OCI-LY3 (cell line): ENCODE measurements around the gene ELMO1.

Source experiments
- H2AFZ ChIP-seq: fragments of 200-600, 300-600 bp; shearing (Covaris generic); 2 replicates; pipeline ENCODE4 v1.6.0; 2014; ENCODE audit warnings: antibody characterized with exemption, low read depth, low read length
- H3K27ac ChIP-seq: fragments of 200-600, 300-600 bp; sonication (generic); 2 replicates; pipeline ENCODE4 v1.5.1; 2014; ENCODE audit warnings: mild to moderate bottlenecking, low read length, moderate library complexity, mixed read lengths
- H3K27me3 ChIP-seq: fragments of 200-600, 300-600 bp; sonication (generic); 2 replicates; pipeline ENCODE4 v1.6.1; 2014; ENCODE audit warnings: low read depth, low read length, mixed read lengths
- H3K36me3 ChIP-seq: fragments of 200-600, 300-600 bp; sonication (generic); replicated peaks from 2 replicates; pipeline ENCODE3; 2014; ENCODE audit warnings: low read depth, low read length, mixed read lengths
- H3K4me1 ChIP-seq: fragments of 300-600, 200-600 bp; sonication (generic); 2 replicates; pipeline ENCODE4 v1.6.1; 2014; ENCODE audit warnings: low read length, mixed read lengths
- H3K4me2 ChIP-seq: fragments of 200-600, 300-600 bp; sonication (generic); 2 replicates; pipeline ENCODE4 v1.6.1; 2014; ENCODE audit warnings: low read length, mixed read lengths
- H3K4me3 ChIP-seq: fragments of 300-600, 200-600 bp; sonication (generic); 2 replicates; pipeline ENCODE4 v1.5.1; 2014; ENCODE audit warnings: antibody characterized with exemption, mild to moderate bottlenecking, low read length, moderate library complexity
- H3K79me2 ChIP-seq: fragments of 300-600, 200-600 bp; shearing (Covaris generic); 2 replicates; pipeline ENCODE4 v1.6.1; 2014; ENCODE audit warnings: mild to moderate bottlenecking, low read length, mixed read lengths
- H3K9ac ChIP-seq: fragments of 300-600, 200-600 bp; shearing (Covaris generic); 2 replicates; pipeline ENCODE4 v1.6.0; 2014; ENCODE audit warnings: mild to moderate bottlenecking, low read length, moderate library complexity
- H3K9me3 ChIP-seq: fragments of 200-600, 300-600 bp; shearing (Covaris generic); 2 replicates; pipeline ENCODE4 v1.6.1; 2014; ENCODE audit warnings: low read length, mixed read lengths; ENCODE audit not compliant: insufficient read depth
- H4K20me1 ChIP-seq: fragments of 200-600, 300-600 bp; sonication (generic); 2 replicates; pipeline ENCODE4 v1.6.1; 2016; ENCODE audit warnings: low read length, mixed read lengths; ENCODE audit not compliant: insufficient read depth
- CTCF ChIP-seq: fragments of 200-600, 300-600 bp; sonication (generic); IDR thresholded peaks from 2 replicates; pipeline ENCODE4 v1.5.1; 2014; ENCODE audit warnings: antibody characterized with exemption, low read length, low read depth
- EZH2phosphoT487 ChIP-seq: fragments of 200-600 bp; shearing (Covaris generic); IDR thresholded peaks from 2 replicates; pipeline ENCODE4 v1.6.1; 2018; ENCODE audit warnings: antibody characterized with exemption, mixed run types, low read depth

Gene ELMO1

GRCh38 chr7:37290731-37291130, 157.9 kb downstream of the ELMO1 start:
- H4K20me1 ChIP-seq = peaks cover 68% of the 10 kb centered on the region
- H3K79me2 ChIP-seq = peaks cover 79% of the 10 kb centered on the region
- no peaks in the 10 kb centered on the region for H3K9me3 ChIP-seq
- no peak overlapping the region for H2AFZ ChIP-seq
- H3K4me3 ChIP-seq = no peak overlapping the region
- H3K4me1 ChIP-seq = peaks cover 10% of the 10 kb centered on the region
- TF ChIP-seq CTCF (no peak), EZH2phosphoT487 (no peak)
- no peaks in the 10 kb centered on the region for H3K27me3 ChIP-seq
- no peak overlapping the region for H3K27ac ChIP-seq
- H3K36me3 ChIP-seq = peaks cover 30% of the 10 kb centered on the region
- H3K9ac ChIP-seq = no peak overlapping the region
- H3K4me2 ChIP-seq = no peak overlapping the region

DNA sequence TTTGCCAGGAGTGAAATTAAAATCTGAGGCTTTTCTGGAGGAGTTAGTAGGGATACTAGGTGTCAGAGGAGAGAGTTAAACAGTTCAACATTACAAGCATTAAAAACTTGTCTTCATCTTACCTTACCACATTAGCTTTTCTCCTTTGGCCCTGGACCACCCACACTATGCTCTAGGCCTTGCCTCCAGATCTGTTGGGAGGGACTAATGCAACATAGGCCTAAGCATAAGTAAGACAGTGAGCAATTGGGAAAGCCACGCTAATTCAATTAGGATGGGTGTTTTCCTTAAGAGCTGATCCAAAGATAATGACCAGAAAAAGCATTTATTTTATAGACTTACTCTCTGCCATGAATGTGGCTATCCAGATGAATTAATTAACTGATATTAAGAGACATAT, 158.9 kb downstream of the ELMO1 start:
- Histone ChIP-seq H3K27ac (no peak overlapping the region), H2AFZ (no peak overlapping the region), H3K4me3 (no peak overlapping the region), H3K79me2 (peaks cover 79% of the 10 kb centered on the region), H4K20me1 (peaks cover 71% of the 10 kb centered on the region), H3K4me2 (no peak overlapping the region), H3K9ac (no peak overlapping the region), H3K4me1 (peaks cover 18% of the 10 kb centered on the region), H3K36me3 (peaks cover 22% of the 10 kb centered on the region), H3K27me3 (no peaks in the 10 kb centered on the region), H3K9me3 (no peaks in the 10 kb centered on the region)
- TF ChIP-seq CTCF (no peak), EZH2phosphoT487 (no peak)

DNA sequence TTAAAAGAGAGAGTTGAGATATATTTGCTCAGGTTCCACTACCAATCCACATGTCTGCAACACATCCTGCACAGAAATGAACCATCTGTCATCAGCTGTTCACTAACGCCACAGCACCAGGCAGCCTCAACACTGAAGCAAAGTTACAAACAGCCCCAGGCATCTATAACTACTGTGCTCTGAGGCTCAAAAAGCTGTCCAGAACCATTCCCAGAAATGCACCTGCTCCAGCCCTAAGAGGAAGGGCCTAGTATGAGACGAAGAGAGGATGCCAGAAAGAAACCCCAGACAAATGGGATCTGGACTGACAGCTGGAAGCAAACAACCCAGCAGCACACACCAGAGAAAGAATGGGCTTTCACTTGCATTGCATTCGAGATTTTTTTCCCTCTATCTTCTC, 159.3 kb downstream of the ELMO1 start:
- Histone ChIP-seq H3K9ac (no peak overlapping the region), H3K27ac (no peak overlapping the region)

DNA sequence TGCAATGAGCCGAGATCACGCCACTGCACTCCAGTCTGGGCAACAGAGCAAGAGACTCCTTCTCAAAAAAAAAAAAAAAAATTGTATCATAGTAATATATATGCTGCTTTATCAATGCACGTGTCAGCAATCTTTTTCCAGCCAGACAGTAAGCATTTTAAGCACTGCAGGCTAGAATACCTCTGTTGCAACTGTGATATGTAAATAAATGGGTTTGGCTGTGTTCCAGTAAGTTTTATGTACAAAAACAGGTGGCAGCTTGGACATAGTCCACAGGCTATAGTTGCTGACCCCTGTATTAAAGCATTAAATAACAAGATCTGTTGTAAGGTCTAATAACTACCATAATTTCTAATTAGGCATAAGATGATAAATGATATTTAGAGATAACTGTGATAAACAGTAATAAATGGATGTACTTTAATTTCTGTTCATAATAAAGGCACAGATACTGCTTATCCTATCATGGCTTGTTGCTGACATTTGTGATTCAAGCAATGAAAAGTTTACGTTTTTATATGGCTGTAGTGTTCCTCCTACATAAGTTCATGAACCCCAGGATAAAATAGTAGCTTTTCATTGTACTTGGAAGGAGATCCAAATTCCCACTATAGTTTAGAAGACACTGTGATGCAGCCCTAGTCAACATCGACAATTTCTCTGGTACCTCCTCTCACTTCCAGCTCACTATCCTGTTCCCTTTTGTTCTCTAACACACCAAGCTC, 161.4 kb downstream of the ELMO1 start:
- TF ChIP-seq CTCF (no peak), EZH2phosphoT487 (no peak)
- Histone ChIP-seq H3K79me2 (peaks cover 93% of the 10 kb centered on the region), H2AFZ (no peak overlapping the region), H3K9ac (no peak overlapping the region), H3K36me3 (peaks cover 23% of the 10 kb centered on the region), H4K20me1 (peaks cover 91% of the 10 kb centered on the region), H3K4me3 (no peak overlapping the region), H3K4me2 (no peak overlapping the region), H3K27ac (no peak overlapping the region), H3K9me3 (no peaks in the 10 kb centered on the region), H3K27me3 (no peaks in the 10 kb centered on the region), H3K4me1 (peaks cover 18% of the 10 kb centered on the region)

More for the DNA sequence above, 159.3 kb downstream of the ELMO1 start:
- Histone ChIP-seq H2AFZ (no peak overlapping the region), H3K4me3 (no peak overlapping the region), H4K20me1 (peaks cover 73% of the 10 kb centered on the region), H3K79me2 (peaks cover 79% of the 10 kb centered on the region), H3K4me1 (peaks cover 18% of the 10 kb centered on the region), H3K27me3 (no peaks in the 10 kb centered on the region), H3K36me3 (peaks cover 22% of the 10 kb centered on the region), H3K4me2 (no peak overlapping the region), H3K9me3 (no peaks in the 10 kb centered on the region)
- TF ChIP-seq CTCF = no peak
